Trophoblast cell (in vitro differentiated cells and primary cell): Measurements from ENCODE around the gene RAB11FIP5.

Experiments
- DNase-seq, 2 donors: peaks; one replicate each; pipeline ENCODE4 v3.0.0-alpha.2; 2016
- H2AFZ ChIP-seq: 2 replicates; pipeline ENCODE4 v1.6.1; 2013; ENCODE audit warnings: low read length, moderate library complexity, mild to moderate bottlenecking; ENCODE audit not compliant: insufficient read depth, poor library complexity
- H2AK5ac ChIP-seq: 2 replicates; pipeline ENCODE4 v1.6.1; 2013; ENCODE audit warnings: mild to moderate bottlenecking, low read length
- H2BK120ac ChIP-seq: 2 replicates; pipeline ENCODE4 v1.6.1; 2013; ENCODE audit warnings: low read length, mild to moderate bottlenecking, moderate library complexity; ENCODE audit not compliant: insufficient read depth, poor library complexity
- H2BK12ac ChIP-seq: 2 replicates; pipeline ENCODE4 v1.6.1; 2013; ENCODE audit warnings: mild to moderate bottlenecking, low read length, moderate library complexity
- H2BK5ac ChIP-seq: 2 replicates; pipeline ENCODE4 v1.6.1; 2013; ENCODE audit warnings: low read length, low read depth, moderate library complexity, mild to moderate bottlenecking; ENCODE audit not compliant: poor library complexity
- H3K14ac ChIP-seq: 2 replicates; pipeline ENCODE4 v1.6.1; 2013; ENCODE audit warnings: mild to moderate bottlenecking, low read length
- H3K18ac ChIP-seq: 2 replicates; pipeline ENCODE4 v1.6.1; 2013; ENCODE audit warnings: mild to moderate bottlenecking, low read length
- H3K23ac ChIP-seq: 2 replicates; pipeline ENCODE4 v1.6.1; 2013; ENCODE audit warnings: low read length
- H3K27ac ChIP-seq: 2 replicates; pipeline ENCODE4 v1.5.1; 2013; ENCODE audit warnings: low read depth, mild to moderate bottlenecking, inconsistent platforms, low read length, moderate library complexity
- H3K27me3 ChIP-seq: 2 replicates; pipeline ENCODE4 v1.6.1; 2013; ENCODE audit warnings: inconsistent platforms, mild to moderate bottlenecking, low read length, moderate library complexity; ENCODE audit not compliant: insufficient read depth
- H3K36me3 ChIP-seq, 2 experiments: 1 replicate in 1 of 2; 2 replicates in 1 of 2; pipeline ENCODE4 v1.6.1; 2013; ENCODE audit warnings: low read length in 2 of 2, mild to moderate bottlenecking in 2 of 2, moderate library complexity in 1 of 2; ENCODE audit not compliant: insufficient read depth in 2 of 2, control insufficient read depth in 1 of 2
- H3K4ac ChIP-seq: 2 replicates; pipeline ENCODE4 v1.6.1; 2013; ENCODE audit warnings: low read depth, mild to moderate bottlenecking, low read length, moderate library complexity
- H3K4me1 ChIP-seq, 2 experiments: 1 replicate in 1 of 2; 2 replicates in 1 of 2; pipeline ENCODE4 v1.6.1; 2013; ENCODE audit warnings: low read length in 2 of 2, mild to moderate bottlenecking in 2 of 2, moderate library complexity in 1 of 2; ENCODE audit not compliant: insufficient read depth in 2 of 2, control insufficient read depth in 1 of 2
- H3K4me2 ChIP-seq: 2 replicates; pipeline ENCODE4 v1.6.1; 2013; ENCODE audit warnings: inconsistent platforms, mild to moderate bottlenecking, low read length, moderate library complexity
- H3K4me3 ChIP-seq: 2 replicates; pipeline ENCODE4 v1.5.1; 2013; ENCODE audit warnings: mild to moderate bottlenecking, low read depth, low read length, inconsistent platforms
- H3K79me1 ChIP-seq: one replicate; pipeline ENCODE4 v1.6.1; 2013; ENCODE audit warnings: low read length
- H3K79me2 ChIP-seq: 2 replicates; pipeline ENCODE4 v1.6.1; 2013; ENCODE audit warnings: low read length, mild to moderate bottlenecking; ENCODE audit not compliant: control insufficient read depth, insufficient read depth, poor library complexity
- H3K9ac ChIP-seq: 2 replicates; pipeline ENCODE4 v1.6.1; 2013; ENCODE audit warnings: mild to moderate bottlenecking, low read length
- H3K9me3 ChIP-seq: 2 replicates; pipeline ENCODE4 v1.6.1; 2013; ENCODE audit warnings: low read depth, mild to moderate bottlenecking, control low read depth, inconsistent platforms, low read length; ENCODE audit not compliant: insufficient read depth
- H4K12ac ChIP-seq: 2 replicates; pipeline ENCODE4 v1.6.1; 2013; ENCODE audit warnings: low read depth, mild to moderate bottlenecking, low read length, moderate library complexity
- H4K8ac ChIP-seq: 2 replicates; pipeline ENCODE4 v1.6.1; 2013; ENCODE audit warnings: low read depth, mild to moderate bottlenecking, low read length, moderate library complexity
- H4K91ac ChIP-seq: one replicate; pipeline ENCODE4 v1.6.1; 2013; ENCODE audit warnings: low read depth, mild to moderate bottlenecking, low read length, moderate library complexity
- WGBS: extraction: QIAGEN DNeasy Blood & Tissue Kit; methylation state at CpG from one replicate; pipeline ENCODE4 v1.1.7; 2013; ENCODE audit warnings: missing lambda C conversion rate; ENCODE audit not compliant: insufficient read length, insufficient coverage; ENCODE audit errors: extremely low coverage; 5-methylcytosine and 5-hydroxymethylcytosine counted together

RAB11FIP5 gene

GRCh38 chr2:73031095-73031678 is 81.6 kb downstream of the RAB11FIP5 start:
- WGBS = no CpG with 5 or more reads among the region's 3 CpGs
- no peak overlapping the region for H3K9ac ChIP-seq
- H3K4ac ChIP-seq = no peak overlapping the region
- no peak overlapping the region for H2AK5ac ChIP-seq
- H3K27ac ChIP-seq = no peak overlapping the region
- no peak overlapping the region for H2BK12ac ChIP-seq
- no peak overlapping the region for H4K91ac ChIP-seq
- peaks cover 3 to 7% of the 10 kb centered on the region in 2 experiments for H3K36me3 ChIP-seq
- no peak overlapping the region for H3K18ac ChIP-seq
- no peak overlapping the region for H3K4me2 ChIP-seq
- H2AFZ ChIP-seq = no peak overlapping the region
- no peak overlapping the region for H4K12ac ChIP-seq
- H3K9me3 ChIP-seq = peaks cover 3% of the 10 kb centered on the region
- no peak overlapping the region for H4K8ac ChIP-seq
- no peaks in the 10 kb centered on the region for H3K27me3 ChIP-seq
- no peak overlapping the region for H3K14ac ChIP-seq
- H2BK120ac ChIP-seq = no peak overlapping the region
- no peak overlapping the region for H3K23ac ChIP-seq
- no peak overlapping the region for H3K4me3 ChIP-seq
- peaks cover 0 to 3% of the 10 kb centered on the region in 2 experiments for H3K4me1 ChIP-seq
- DNase-seq = no peak
- H3K79me1 ChIP-seq = no peaks in the 10 kb centered on the region
- H2BK5ac ChIP-seq = no peak overlapping the region
- H3K79me2 ChIP-seq = no peaks in the 10 kb centered on the region

GRCh38 chr2:73028841-73029240 is 83.9 kb downstream of the RAB11FIP5 start:
- H2BK5ac ChIP-seq = no peak overlapping the region
- no peak overlapping the region for H2BK12ac ChIP-seq
- H3K36me3 ChIP-seq = peaks cover 3 to 7% of the 10 kb centered on the region in 2 experiments
- no peak overlapping the region for H4K12ac ChIP-seq
- H3K14ac ChIP-seq = no peak overlapping the region
- no peak overlapping the region for H4K8ac ChIP-seq
- H3K9ac ChIP-seq = no peak overlapping the region
- H3K4me3 ChIP-seq = no peak overlapping the region
- H3K27me3 ChIP-seq = no peaks in the 10 kb centered on the region
- no peak overlapping the region for H3K4ac ChIP-seq
- H4K91ac ChIP-seq = no peak overlapping the region
- H3K4me1 ChIP-seq = no peaks in the 10 kb centered on the region
- DNase-seq = no peak
- H2AK5ac ChIP-seq = no peak overlapping the region
- H2AFZ ChIP-seq = no peak overlapping the region
- no peak overlapping the region for H3K18ac ChIP-seq
- no peak overlapping the region for H3K27ac ChIP-seq
- WGBS = no CpG with 5 or more reads among the region's 10 CpGs
- no peaks in the 10 kb centered on the region for H3K79me2 ChIP-seq
- H3K23ac ChIP-seq = no peak overlapping the region
- no peaks in the 10 kb centered on the region for H3K79me1 ChIP-seq
- H3K4me2 ChIP-seq = no peak overlapping the region
- no peak overlapping the region for H2BK120ac ChIP-seq
- peaks cover 3% of the 10 kb centered on the region for H3K9me3 ChIP-seq

- Histone ChIP-seq H3K4me3 (no peak overlapping the region), H2AFZ (no peak overlapping the region), H3K4me2 (no peak overlapping the region), H3K79me2 (no peaks in the 10 kb centered on the region), H2BK120ac (no peak overlapping the region), H3K23ac (no peak overlapping the region), H3K36me3 (peaks cover 3 to 10% of the 10 kb centered on the region in 2 experiments), H3K9me3 (peaks cover 3% of the 10 kb centered on the region), H3K4ac (no peak overlapping the region), H4K8ac (no peak overlapping the region), H2BK5ac (no peak overlapping the region), H2BK12ac (no peak overlapping the region), H3K27me3 (no peaks in the 10 kb centered on the region), H3K9ac (no peak overlapping the region), H3K4me1 (no peaks in the 10 kb centered on the region), H4K91ac (no peak overlapping the region), H3K18ac (no peak overlapping the region), H3K79me1 (no peaks in the 10 kb centered on the region), H4K12ac (no peak overlapping the region), H3K14ac (no peak overlapping the region), H2AK5ac (no peak overlapping the region), H3K27ac (no peak overlapping the region)
- no CpG with 5 or more reads among the region's 1 CpG for WGBS
- no peak for DNase-seq
These were observed 85.4 kb downstream of the RAB11FIP5 start for GRCh38 chr2:73027340-73027739.

- Histone ChIP-seq H3K79me1 (no peaks in the 10 kb centered on the region), H3K23ac (no peak overlapping the region)
- no CpG with 5 or more reads among the region's 1 CpG for WGBS
These were observed 89.3 kb downstream of the RAB11FIP5 start for GRCh38 chr2:73023497-73023896.

More at GRCh38 chr2:73023497-73023896, 89.3 kb downstream of the RAB11FIP5 start:
- Histone ChIP-seq H3K27me3 (no peaks in the 10 kb centered on the region), H2AFZ (no peak overlapping the region), H3K4me3 (no peak overlapping the region), H3K36me3 (peaks cover 3 to 13% of the 10 kb centered on the region in 2 experiments), H2BK5ac (no peak overlapping the region), H3K9ac (no peak overlapping the region), H4K91ac (no peak overlapping the region), H4K8ac (no peak overlapping the region), H3K18ac (no peak overlapping the region), H3K4me1 (peaks cover 5 to 6% of the 10 kb centered on the region in 2 experiments), H3K79me2 (no peaks in the 10 kb centered on the region), H3K4me2 (no peak overlapping the region), H2BK120ac (no peak overlapping the region), H2BK12ac (no peak overlapping the region), H3K9me3 (no peaks in the 10 kb centered on the region), H3K4ac (no peak overlapping the region), H3K27ac (no peak overlapping the region), H2AK5ac (no peak overlapping the region), H3K14ac (no peak overlapping the region), H4K12ac (no peak overlapping the region)
- no peak for DNase-seq
